ENCODE data around the gene SPOCK1.
"Not testable (repeated sequence)": the region's sequence is repeated elsewhere in the genome, so short reads cannot be mapped to it uniquely, and the experiment has no call there.

Gene SPOCK1

DNA sequence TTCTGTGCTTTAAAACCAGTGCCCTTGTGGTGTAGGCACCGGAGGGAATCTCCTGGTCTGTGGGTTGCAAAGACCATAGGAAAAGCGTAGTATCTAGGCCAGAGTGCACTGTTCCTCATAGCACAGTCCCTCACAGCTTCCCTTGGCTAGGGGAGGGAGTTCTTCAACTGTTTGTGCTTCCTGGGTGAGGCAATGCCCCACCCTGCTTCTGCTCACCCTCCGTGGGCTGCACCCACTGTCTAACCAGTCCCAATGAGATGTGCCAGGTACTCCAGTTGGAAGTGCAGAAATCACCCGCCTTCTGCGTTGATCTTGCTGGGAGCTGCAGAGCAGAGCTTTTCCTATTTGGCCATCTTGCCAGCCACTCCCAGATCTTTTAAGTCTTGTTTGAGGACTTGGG lies 545.0 kb downstream of the SPOCK1 start:
- not testable (repeated sequence) for H4K91ac ChIP-seq (ENCODE audit: low read length); H3K4me2 ChIP-seq (ENCODE audit: low read length, poor library complexity, severe bottlenecking); H3K27me3 ChIP-seq (ENCODE audit: control insufficient read depth in 1 of 2, insufficient read depth in 1 of 2, low read length in 2 of 2); H3K36me3 ChIP-seq (ENCODE audit: control insufficient read depth in 1 of 2, insufficient read depth in 2 of 2, low read depth in 1 of 2, low read length in 2 of 2); H3K79me1 ChIP-seq (replicated peaks; ENCODE audit: low read length, poor library complexity, severe bottlenecking); H3K18ac ChIP-seq (ENCODE audit: low read depth in 1 of 2, low read length in 2 of 2); H3K14ac ChIP-seq (ENCODE audit: low read length in 2 of 2); H2BK5ac ChIP-seq (ENCODE audit: low read depth, low read length, poor library complexity, severe bottlenecking); H2BK12ac ChIP-seq (ENCODE audit: low read length in 2 of 2); H3K4me1 ChIP-seq (ENCODE audit: control insufficient read depth, insufficient read depth, low read depth, low read length); H3K4me3 ChIP-seq (ENCODE audit: insufficient read depth in 1 of 2, low read depth in 1 of 2, low read length in 2 of 2); H4K8ac ChIP-seq (ENCODE audit: low read length); H2BK15ac ChIP-seq (ENCODE audit: low read depth, poor library complexity, severe bottlenecking); DNase-seq; H3K27ac ChIP-seq (ENCODE audit: low read length, poor library complexity, severe bottlenecking); H2AK5ac ChIP-seq (ENCODE audit: low read length, severe bottlenecking); H2BK120ac ChIP-seq (ENCODE audit: low read depth, low read length); H3K9ac ChIP-seq (ENCODE audit: low read length); H2AFZ ChIP-seq (ENCODE audit: low read depth, low read length); H3K4ac ChIP-seq (ENCODE audit: low read depth in 1 of 2, low read length in 2 of 2); H3K23ac ChIP-seq (ENCODE audit: low read length in 2 of 2)
- peaks cover 22% of the 10 kb centered on the region for H3K9me3 ChIP-seq (ENCODE audit: control insufficient read depth, low read length)
- 92% methylated on average over 4 of the region's 5 CpGs for WGBS

DNA sequence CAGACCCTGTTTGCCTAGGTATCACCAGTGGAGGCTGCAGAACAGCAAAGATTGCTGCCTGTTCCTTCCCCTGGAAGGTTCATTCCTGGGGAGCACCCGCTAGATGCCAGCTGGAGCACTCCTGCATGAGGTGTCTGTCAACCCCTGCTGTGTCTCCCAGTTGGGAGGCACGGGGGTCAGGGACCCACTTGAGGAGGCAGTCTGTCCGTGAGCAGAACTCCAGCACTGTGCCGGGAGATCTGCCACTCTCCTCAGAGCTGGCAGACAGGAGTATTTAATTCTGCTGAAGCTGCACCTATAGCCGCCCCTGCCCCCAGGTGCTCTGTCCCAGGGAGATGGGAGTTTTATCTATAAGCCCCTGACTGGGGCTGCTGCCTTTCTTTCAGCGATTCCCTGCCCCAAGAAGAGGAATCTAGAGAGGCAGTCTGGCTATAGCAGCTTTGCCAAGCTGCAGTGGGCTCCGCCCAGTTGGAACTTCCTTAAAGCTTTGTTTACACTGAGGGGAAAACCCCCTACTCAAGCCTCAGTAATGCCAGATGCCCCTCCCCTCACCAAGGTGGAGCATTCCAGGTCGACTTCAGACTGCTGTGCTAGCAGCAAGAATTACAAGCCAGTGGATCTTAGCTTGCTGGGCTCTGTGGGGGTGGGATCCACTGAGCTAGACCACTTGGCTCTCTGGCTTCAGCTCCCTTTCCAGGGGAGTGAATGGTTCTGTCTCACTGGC lies 545.6 kb downstream of the SPOCK1 start:
- not testable (repeated sequence) for H4K8ac ChIP-seq (ENCODE audit: low read length); H3K23ac ChIP-seq (ENCODE audit: low read length in 2 of 2); H3K18ac ChIP-seq (ENCODE audit: low read depth in 1 of 2, low read length in 2 of 2); DNase-seq; H3K4ac ChIP-seq (ENCODE audit: low read depth in 1 of 2, low read length in 2 of 2); H4K91ac ChIP-seq (ENCODE audit: low read length); H3K27ac ChIP-seq (ENCODE audit: low read length, poor library complexity, severe bottlenecking); H2AFZ ChIP-seq (ENCODE audit: low read depth, low read length); H2BK5ac ChIP-seq (ENCODE audit: low read depth, low read length, poor library complexity, severe bottlenecking); H3K14ac ChIP-seq (ENCODE audit: low read length in 2 of 2); H2AK5ac ChIP-seq (ENCODE audit: low read length, severe bottlenecking); H3K36me3 ChIP-seq (ENCODE audit: control insufficient read depth in 1 of 2, insufficient read depth in 2 of 2, low read depth in 1 of 2, low read length in 2 of 2); H2BK15ac ChIP-seq (ENCODE audit: low read depth, poor library complexity, severe bottlenecking); H3K4me3 ChIP-seq (ENCODE audit: insufficient read depth in 1 of 2, low read depth in 1 of 2, low read length in 2 of 2); H3K4me2 ChIP-seq (ENCODE audit: low read length, poor library complexity, severe bottlenecking); H3K27me3 ChIP-seq (ENCODE audit: control insufficient read depth in 1 of 2, insufficient read depth in 1 of 2, low read length in 2 of 2); H3K9ac ChIP-seq (ENCODE audit: low read length); H2BK120ac ChIP-seq (ENCODE audit: low read depth, low read length); H2BK12ac ChIP-seq (ENCODE audit: low read length in 2 of 2); H3K4me1 ChIP-seq (ENCODE audit: control insufficient read depth, insufficient read depth, low read depth, low read length); H3K79me1 ChIP-seq (replicated peaks; ENCODE audit: low read length, poor library complexity, severe bottlenecking)
- WGBS: 48% methylated on average over 8 of the region's 8 CpGs
- peaks cover 22% of the 10 kb centered on the region for H3K9me3 ChIP-seq (ENCODE audit: control insufficient read depth, low read length)

DNA sequence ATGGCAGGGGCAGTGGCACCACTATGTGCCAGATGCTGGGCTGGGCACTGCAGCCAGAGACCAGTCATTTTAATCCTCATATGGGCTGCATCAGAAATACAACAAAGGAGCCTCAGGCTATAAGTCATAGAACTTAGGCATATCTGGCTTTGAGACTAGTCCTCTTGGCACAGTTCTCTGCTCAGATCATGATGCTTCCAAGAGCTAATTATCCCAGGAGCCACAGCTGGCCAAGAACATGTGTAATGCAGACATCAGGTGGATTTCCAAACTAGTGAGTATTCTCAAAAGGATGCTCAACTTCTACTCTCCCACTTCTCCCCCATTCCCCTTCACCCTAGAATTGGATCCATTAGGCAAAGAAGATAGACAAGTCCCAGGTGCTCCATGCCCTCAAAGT lies 571.6 kb downstream of the SPOCK1 start:
- Histone ChIP-seq H3K4ac (ENCODE audit: low read depth in 1 of 2, low read length in 2 of 2) (no peak overlapping the region), H4K8ac (ENCODE audit: low read length) (no peak overlapping the region), H3K79me1 (replicated peaks; ENCODE audit: low read length, poor library complexity, severe bottlenecking) (no peaks in the 10 kb centered on the region), H2BK15ac (ENCODE audit: low read depth, poor library complexity, severe bottlenecking) (no peak overlapping the region), H2BK120ac (ENCODE audit: low read depth, low read length) (no peak overlapping the region), H3K36me3 (ENCODE audit: control insufficient read depth in 1 of 2, insufficient read depth in 2 of 2, low read depth in 1 of 2, low read length in 2 of 2) (no peaks in the 10 kb centered on the region), H2AK5ac (ENCODE audit: low read length, severe bottlenecking) (no peak overlapping the region), H3K4me1 (ENCODE audit: control insufficient read depth, insufficient read depth, low read depth, low read length) (no peaks in the 10 kb centered on the region), H3K9ac (ENCODE audit: low read length) (no peak overlapping the region), H3K18ac (ENCODE audit: low read depth in 1 of 2, low read length in 2 of 2) (no peak overlapping the region), H3K27me3 (ENCODE audit: control insufficient read depth in 1 of 2, insufficient read depth in 1 of 2, low read length in 2 of 2) (peaks cover 0 to 10% of the 10 kb centered on the region in 2 experiments), H3K27ac (ENCODE audit: low read length, poor library complexity, severe bottlenecking) (no peak overlapping the region), H3K4me3 (ENCODE audit: insufficient read depth in 1 of 2, low read depth in 1 of 2, low read length in 2 of 2) (no peak overlapping the region), H4K91ac (ENCODE audit: low read length) (no peak overlapping the region), H2BK5ac (ENCODE audit: low read depth, low read length, poor library complexity, severe bottlenecking) (no peak overlapping the region), H3K4me2 (ENCODE audit: low read length, poor library complexity, severe bottlenecking) (no peak overlapping the region), H3K23ac (ENCODE audit: low read length in 2 of 2) (no peak overlapping the region), H2BK12ac (ENCODE audit: low read length in 2 of 2) (no peak overlapping the region), H3K9me3 (ENCODE audit: control insufficient read depth, low read length) (no peaks in the 10 kb centered on the region), H2AFZ (ENCODE audit: low read depth, low read length) (no peak overlapping the region), H3K14ac (ENCODE audit: low read length in 2 of 2) (no peak overlapping the region)
- DNase-seq: no peak

DNA sequence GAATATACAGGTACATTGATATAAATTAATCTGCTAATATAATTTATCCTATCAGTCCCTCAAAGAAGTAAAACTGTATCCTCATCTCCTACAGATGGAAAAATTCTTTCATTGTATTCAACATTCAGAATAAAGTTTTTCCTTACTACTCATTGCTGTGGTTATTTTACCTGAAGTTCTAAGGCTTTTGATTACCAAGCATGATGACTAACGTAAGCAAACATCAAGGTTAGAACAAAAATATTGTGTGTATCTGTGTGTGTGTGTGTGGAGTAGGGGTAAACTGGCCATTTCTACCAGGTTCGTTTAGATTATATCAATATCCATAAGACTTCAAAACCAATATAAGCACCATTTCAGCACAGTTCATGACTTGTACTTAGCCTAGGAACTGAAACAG lies 573.1 kb downstream of the SPOCK1 start:
- Histone ChIP-seq H2BK5ac (ENCODE audit: low read depth, low read length, poor library complexity, severe bottlenecking) (no peak overlapping the region), H3K18ac (ENCODE audit: low read depth in 1 of 2, low read length in 2 of 2) (no peak overlapping the region), H2BK15ac (ENCODE audit: low read depth, poor library complexity, severe bottlenecking) (no peak overlapping the region), H3K4me1 (ENCODE audit: control insufficient read depth, insufficient read depth, low read depth, low read length) (no peaks in the 10 kb centered on the region), H3K14ac (ENCODE audit: low read length in 2 of 2) (no peak overlapping the region), H3K27ac (ENCODE audit: low read length, poor library complexity, severe bottlenecking) (no peak overlapping the region), H2BK12ac (ENCODE audit: low read length in 2 of 2) (no peak overlapping the region), H3K4ac (ENCODE audit: low read depth in 1 of 2, low read length in 2 of 2) (no peak overlapping the region), H4K91ac (ENCODE audit: low read length) (no peak overlapping the region), H3K4me2 (ENCODE audit: low read length, poor library complexity, severe bottlenecking) (no peak overlapping the region), H2BK120ac (ENCODE audit: low read depth, low read length) (no peak overlapping the region), H3K27me3 (ENCODE audit: control insufficient read depth in 1 of 2, insufficient read depth in 1 of 2, low read length in 2 of 2) (peaks cover 0 to 17% of the 10 kb centered on the region in 2 experiments), H2AFZ (ENCODE audit: low read depth, low read length) (no peak overlapping the region), H3K9me3 (ENCODE audit: control insufficient read depth, low read length) (no peaks in the 10 kb centered on the region), H3K23ac (ENCODE audit: low read length in 2 of 2) (no peak overlapping the region), H3K79me1 (replicated peaks; ENCODE audit: low read length, poor library complexity, severe bottlenecking) (no peaks in the 10 kb centered on the region), H2AK5ac (ENCODE audit: low read length, severe bottlenecking) (no peak overlapping the region), H3K9ac (ENCODE audit: low read length) (no peak overlapping the region), H4K8ac (ENCODE audit: low read length) (no peak overlapping the region), H3K4me3 (ENCODE audit: insufficient read depth in 1 of 2, low read depth in 1 of 2, low read length in 2 of 2) (no peak overlapping the region), H3K36me3 (ENCODE audit: control insufficient read depth in 1 of 2, insufficient read depth in 2 of 2, low read depth in 1 of 2, low read length in 2 of 2) (no peaks in the 10 kb centered on the region)
- 67% methylated on average over 1 of the region's 2 CpGs for WGBS
- no peak for DNase-seq
